PC-9 (cell line): ENCODE measurements around the gene CNIH2.

Source experiments
- EZH2 ChIP-seq: fragments of 200-600 bp; sonication (generic); IDR thresholded peaks from 2 replicates; pipeline ENCODE4 v1.8.0; 2017; ENCODE audit warnings: antibody characterized with exemption, low read depth
- TF ChIP-seq, protein P1 (sequence below): fragments of 200-600 bp; sonication (generic); conservative IDR thresholded peaks from 2 replicates; pipeline ENCODE4 v1.6.1; 2017; ENCODE audit warnings: mixed run types, antibody characterized with exemption, mild to moderate bottlenecking, moderate library complexity

DNA sequence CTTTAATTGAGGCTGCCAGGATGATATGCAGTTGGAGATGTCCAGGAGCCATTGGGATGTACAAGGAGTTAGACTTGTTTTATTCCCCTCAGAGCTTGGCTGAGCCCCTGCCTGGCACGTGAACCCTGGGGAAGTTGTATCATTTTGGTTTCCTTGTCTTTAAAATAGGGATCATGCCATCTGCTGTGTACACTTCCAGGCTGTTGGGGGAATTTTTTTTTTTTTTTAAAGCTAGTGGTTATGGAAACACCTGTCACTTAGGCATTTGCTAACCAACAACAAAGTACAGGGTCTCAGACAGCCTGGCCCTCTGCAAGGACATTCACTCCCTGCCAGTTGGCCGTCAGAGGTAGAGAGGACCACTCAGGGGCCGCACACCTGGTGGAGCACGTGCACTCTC is 18.0 kb upstream of the CNIH2 start:
- TF ChIP-seq, protein P1, sequence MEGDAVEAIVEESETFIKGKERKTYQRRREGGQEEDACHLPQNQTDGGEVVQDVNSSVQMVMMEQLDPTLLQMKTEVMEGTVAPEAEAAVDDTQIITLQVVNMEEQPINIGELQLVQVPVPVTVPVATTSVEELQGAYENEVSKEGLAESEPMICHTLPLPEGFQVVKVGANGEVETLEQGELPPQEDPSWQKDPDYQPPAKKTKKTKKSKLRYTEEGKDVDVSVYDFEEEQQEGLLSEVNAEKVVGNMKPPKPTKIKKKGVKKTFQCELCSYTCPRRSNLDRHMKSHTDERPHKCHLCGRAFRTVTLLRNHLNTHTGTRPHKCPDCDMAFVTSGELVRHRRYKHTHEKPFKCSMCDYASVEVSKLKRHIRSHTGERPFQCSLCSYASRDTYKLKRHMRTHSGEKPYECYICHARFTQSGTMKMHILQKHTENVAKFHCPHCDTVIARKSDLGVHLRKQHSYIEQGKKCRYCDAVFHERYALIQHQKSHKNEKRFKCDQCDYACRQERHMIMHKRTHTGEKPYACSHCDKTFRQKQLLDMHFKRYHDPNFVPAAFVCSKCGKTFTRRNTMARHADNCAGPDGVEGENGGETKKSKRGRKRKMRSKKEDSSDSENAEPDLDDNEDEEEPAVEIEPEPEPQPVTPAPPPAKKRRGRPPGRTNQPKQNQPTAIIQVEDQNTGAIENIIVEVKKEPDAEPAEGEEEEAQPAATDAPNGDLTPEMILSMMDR, result no peak
- TF ChIP-seq EZH2, result no peak
